AG04450 (cell line): ENCODE data around the gene CRTC1. TPM values are rescaled to one million over a fixed set of nuclear protein-coding genes. Genes with fewer than 3 reads are reported as not detected.

Experiments used
- CTCF ChIA-PET: fragments of 300-600, 350-600 bp; formaldehyde crosslinking; extraction: SDS; loops from one replicate; lab custom pipeline; 2022; ENCODE audit warnings: antibody characterized with exemption, inconsistent platforms; lab: Charles Lee
- POLR2A ChIA-PET: fragments of 350-600 bp; formaldehyde crosslinking; extraction: SDS; loops from one replicate; lab custom pipeline; 2021; ENCODE audit warnings: antibody characterized with exemption, inconsistent platforms; lab: Yijun Ruan, JAX
- DNase-seq: peaks from one replicate; pipeline ENCODE4 v3.0.0-alpha.2; 2011; ENCODE audit warnings: low read depth, low spot score
- H3K27ac ChIP-seq: one replicate; pipeline ENCODE4 v1.5.1; 2012; ENCODE audit warnings: low read depth, low read length, control low read depth
- H3K27me3 ChIP-seq: one replicate; pipeline ENCODE4 v1.6.0; 2012; ENCODE audit warnings: low read length; ENCODE audit not compliant: control insufficient read depth, insufficient read depth
- H3K4me3 ChIP-seq: 2 replicates; pipeline ENCODE4 v1.5.1; 2011; ENCODE audit warnings: mild to moderate bottlenecking, low read depth, low read length, control low read depth
- H3K9me3 ChIP-seq: 2 replicates; pipeline ENCODE4 v1.5.1; 2012; ENCODE audit warnings: low read length; ENCODE audit not compliant: control insufficient read depth, insufficient read depth
- CTCF ChIP-seq: IDR thresholded peaks from 2 replicates; pipeline ENCODE4 v1.5.1; 2011; ENCODE audit warnings: low read depth, low read length, control low read depth, inconsistent platforms
- polyA plus RNA-seq: library from polyadenylated mRNA; depleted of rRNA; stranded (reverse); fragments of >200 nt; gene quantifications from 2 replicates; pipeline ENCODE4 v1.2.3, GENCODE V29; 2011

The CRTC1 gene
- polyA plus RNA-seq, 1 experiment, result 1.0 TPM

DNA sequence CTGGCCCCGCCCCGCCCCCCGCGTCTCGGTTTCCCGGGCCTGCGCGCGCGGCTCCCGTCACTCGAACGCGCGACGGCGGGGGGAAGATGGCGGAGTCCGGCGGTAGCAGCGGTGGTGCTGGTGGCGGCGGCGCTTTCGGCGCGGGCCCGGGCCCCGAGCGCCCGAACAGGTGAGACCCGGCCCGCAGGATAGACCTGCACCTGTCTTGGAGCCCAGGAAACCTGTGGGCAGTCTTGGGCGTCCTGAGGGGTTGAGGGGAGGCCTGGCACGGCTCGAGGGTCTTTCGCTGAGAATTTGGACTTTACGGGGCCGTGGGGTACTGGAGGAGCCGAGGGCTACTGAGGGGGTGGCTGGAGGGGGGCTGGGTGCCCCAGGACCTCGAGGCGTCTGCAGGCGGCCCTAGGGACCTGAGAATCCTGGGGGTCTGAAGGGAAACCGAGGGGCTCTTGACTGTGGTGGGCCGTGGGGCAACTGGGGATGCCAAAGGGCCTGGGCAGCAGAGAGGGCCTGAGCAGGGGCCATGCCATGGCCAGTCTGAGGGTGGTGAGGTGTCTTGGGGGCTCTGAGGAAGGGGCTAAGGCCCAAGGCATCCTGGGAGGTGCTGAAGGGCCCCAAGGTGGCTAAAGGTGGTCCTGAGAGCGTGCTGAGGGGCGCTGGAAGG is 46.4 kb upstream of the CRTC1 start, which contains the start of gene KLHL26:
Gene KLHL26 (plus strand): TSS at position 60 of the 661 bp plus-strand sequence. CDS start 27 bp downstream, at position 87.
- POLR2A ChIA-PET, result no interaction called here
- H3K4me3 ChIP-seq, result peak within 1 kb of the TSS; percentile 90
- DNase-seq, result no peak
- peaks cover 2% of the 10 kb centered on the region for H3K27me3 ChIP-seq
- no peak within 1 kb of the TSS for H3K27ac ChIP-seq
- no peaks in the 10 kb centered on the region; the same call in 1 of the 2 replicates for H3K9me3 ChIP-seq
- TF ChIP-seq CTCF, result no peak
- CTCF ChIA-PET, result no interaction called here

GRCh38 chr19:18637673-18638630 is 45.5 kb upstream of the CRTC1 start:
- ChIA-PET CTCF (no interaction called here), POLR2A (no interaction called here)
- H3K27ac ChIP-seq, result no peak overlapping the region

DNA sequence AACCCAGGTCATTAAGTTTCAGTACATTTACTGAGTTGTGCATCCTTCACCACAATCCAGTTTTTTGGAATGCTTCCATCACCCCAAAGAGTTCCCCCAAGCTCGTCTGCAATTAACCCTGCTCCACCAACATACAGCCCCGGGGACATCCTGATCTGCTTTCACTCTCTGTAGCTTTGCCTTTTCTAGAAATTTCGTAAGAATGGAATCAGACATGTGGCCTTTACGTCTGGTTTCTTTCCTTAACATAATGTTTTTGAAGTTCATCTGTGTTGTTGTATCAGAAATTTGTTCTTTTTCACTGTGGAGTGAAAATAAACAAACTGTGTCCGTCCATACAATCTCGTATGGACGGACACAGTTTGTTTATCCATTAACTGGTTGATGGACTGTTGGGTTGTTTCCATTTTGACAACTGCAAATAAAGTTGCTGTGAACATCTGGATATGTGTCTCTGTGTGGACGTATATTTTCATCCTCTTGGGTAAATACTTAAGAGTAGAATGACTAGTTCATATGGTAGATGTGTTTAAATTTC is 43.7 kb upstream of the CRTC1 start:
- TF ChIP-seq CTCF, result no peak
- DNase-seq, result no peak
- ChIA-PET CTCF (interaction anchor here (1.1 to 1.9 kb wide), 3 partner anchors 47 to 227 kb away, joined by 3 to 5 read pairs (median 3); no protein-coding TSS in a partner anchor), POLR2A (interaction anchor here (0.6 to 1.0 kb wide), 3 partner anchors 11 to 585 kb away, joined by 3 read pairs; no protein-coding TSS in a partner anchor)
- Histone ChIP-seq H3K27ac (no peak overlapping the region), H3K27me3 (no peaks in the 10 kb centered on the region), H3K4me3 (no peak overlapping the region), H3K9me3 (peaks cover 7% of the 10 kb centered on the region)

More at GRCh38 chr19:18637673-18638630, 45.5 kb upstream of the CRTC1 start:
- TF ChIP-seq CTCF, result no peak
- no peak for DNase-seq
- Histone ChIP-seq H3K4me3 (peak overlapping the region; percentile 90), H3K27me3 (peaks cover 2% of the 10 kb centered on the region), H3K9me3 (no peaks in the 10 kb centered on the region; the same call in 1 of the 2 replicates)

- Histone ChIP-seq H3K4me3 (no peak overlapping the region), H3K27ac (no peak overlapping the region), H3K27me3 (no peaks in the 10 kb centered on the region), H3K9me3 (peaks cover 7% of the 10 kb centered on the region; the same call in 1 of the 2 replicates)
- ChIA-PET POLR2A (no interaction called here), CTCF (no interaction called here)
- no peak for TF ChIP-seq CTCF
- no peak for DNase-seq
Observed at GRCh38 chr19:18644196-18645034, 39.1 kb upstream of the CRTC1 start.
